Left kidney (tissue), 2 donors: Measurements from ENCODE around the gene ATG9B. TPM values are rescaled to one million over a fixed set of nuclear protein-coding genes. Genes with fewer than 3 reads are reported as not detected.
"Not testable (repeated sequence)": the region's sequence is repeated elsewhere in the genome, so short reads cannot be mapped to it uniquely, and the experiment has no call there.

Experiments used
- DNase-seq: peaks from one replicate; pipeline ENCODE4 v3.0.0-alpha.2; 2013
- polyA plus RNA-seq: library from polyadenylated mRNA; unstranded; fragments of 120-200 nt; gene quantifications from one replicate; pipeline ENCODE4 v1.2.1, GENCODE V29; 2013; ENCODE audit not compliant: insufficient read length

Gene ATG9B
- polyA plus RNA-seq, 1 donor = 3.0 TPM

- DNase-seq = no peak
Observed at GRCh38 chr7:151038951-151039849, 14.9 kb upstream of the ATG9B start.

- no peak for DNase-seq
Observed at GRCh38 chr7:151035902-151036301, 11.6 kb upstream of the ATG9B start.

GRCh38 chr7:151035026-151035717, 10.9 kb upstream of the ATG9B start:
- DNase-seq = no peak

- DNase-seq = no peak
Observed at GRCh38 chr7:151034312-151035025, 10.2 kb upstream of the ATG9B start.

GRCh38 chr7:151033864-151034249, 9.6 kb upstream of the ATG9B start:
- DNase-seq = no peak

- DNase-seq = no peak
Observed at GRCh38 chr7:151032936-151033863, 8.9 kb upstream of the ATG9B start.

- DNase-seq = no peak
Observed at GRCh38 chr7:151031011-151031410, 6.7 kb upstream of the ATG9B start.

- no peak for DNase-seq
Observed at GRCh38 chr7:151028948-151029501, 4.7 kb upstream of the ATG9B start.

GRCh38 chr7:151028131-151028947, 4.0 kb upstream of the ATG9B start, which contains the start of gene ABCB8:
ABCB8 (plus strand) TSS chr7:151028450; CDS start chr7:151028516, 66 bp downstream.
- DNase-seq = peak; percentile 99

- not testable (repeated sequence) for DNase-seq
Observed at GRCh38 chr7:151027728-151028130, 3.4 kb upstream of the ATG9B start.

- not testable (repeated sequence) for DNase-seq
Observed at GRCh38 chr7:151026771-151027727, 2.8 kb upstream of the ATG9B start.

- DNase-seq = no peak
Observed at GRCh38 chr7:151025924-151026671, 1.8 kb upstream of the ATG9B start.

GRCh38 chr7:151023232-151023631, 1.1 kb downstream of the ATG9B start:
- DNase-seq = no peak

GRCh38 chr7:151020231-151020630, 4.1 kb downstream of the ATG9B start:
- no peak for DNase-seq

GRCh38 chr7:151019130-151019447, 5.2 kb downstream of the ATG9B start:
- DNase-seq = no peak

GRCh38 chr7:151018421-151019129, 5.7 kb downstream of the ATG9B start:
- DNase-seq = no peak

- DNase-seq = peak; percentile 73
Observed at GRCh38 chr7:151017953-151018420, 6.3 kb downstream of the ATG9B start.
